Neural progenitor cell (in vitro differentiated cells): ENCODE measurements around the gene ST6GAL2. TPM values are rescaled to one million over a fixed set of nuclear protein-coding genes. Genes with fewer than 3 reads are reported as not detected.

Source experiments
- DNase-seq: peaks from one replicate; pipeline ENCODE4 v3.0.0-alpha.2; 2016; ENCODE audit warnings: low spot score
- H2AFZ ChIP-seq: fragments of 200-600 bp; sonication (generic); replicated peaks from 2 replicates; pipeline ENCODE4 v1.6.1; 2016; ENCODE audit warnings: antibody characterized with exemption
- H3F3A ChIP-seq: fragments of 200-600 bp; sonication (generic); 2 replicates; pipeline ENCODE4 v1.6.1; 2016; ENCODE audit warnings: antibody characterized with exemption, low read depth
- H3K27ac ChIP-seq: fragments of 200-600 bp; sonication (generic); 2 replicates; pipeline ENCODE4 v1.5.1; 2016; ENCODE audit warnings: mild to moderate bottlenecking
- H3K27me3 ChIP-seq: fragments of 200-600 bp; sonication (generic); 2 replicates; pipeline ENCODE4 v1.6.1; 2016; ENCODE audit warnings: mild to moderate bottlenecking, moderate library complexity
- H3K36me3 ChIP-seq: fragments of 200-600 bp; sonication (generic); 2 replicates; pipeline ENCODE4 v1.5.1; 2016
- H3K4me1 ChIP-seq: fragments of 200-600 bp; sonication (generic); 2 replicates; pipeline ENCODE4 v1.6.1; 2016; ENCODE audit warnings: mixed run types
- H3K4me2 ChIP-seq: fragments of 200-600 bp; sonication (generic); 2 replicates; pipeline ENCODE4 v1.6.1; 2016
- H3K4me3 ChIP-seq: fragments of 200-600 bp; sonication (generic); 2 replicates; pipeline ENCODE4 v1.5.1; 2016
- H3K79me2 ChIP-seq: fragments of 200-600 bp; sonication (generic); 2 replicates; pipeline ENCODE4 v1.6.1; 2016; ENCODE audit warnings: low read depth
- H3K9ac ChIP-seq: fragments of 200-600 bp; sonication (generic); 2 replicates; pipeline ENCODE4 v1.6.1; 2016
- H3K9me3 ChIP-seq: fragments of 200-600 bp; sonication (generic); 2 replicates; pipeline ENCODE4 v1.5.1; 2016; ENCODE audit warnings: low read depth
- H4K20me1 ChIP-seq: fragments of 200-600 bp; sonication (generic); 2 replicates; pipeline ENCODE4 v1.6.1; 2016; ENCODE audit warnings: low read depth
- H3K27ac Mint-ChIP-seq: 3 replicates; pipeline ENCODE4 v1.8.0; 2021; ENCODE audit warnings: mixed read lengths
- H3K27me3 Mint-ChIP-seq: 2 replicates; pipeline ENCODE4 v1.8.0; 2022; ENCODE audit warnings: low read depth, mild to moderate bottlenecking, inconsistent platforms, moderate library complexity, mixed read lengths; ENCODE audit not compliant: insufficient read depth
- H3K36me3 Mint-ChIP-seq: 3 replicates; pipeline ENCODE4 v1.8.0; 2021; ENCODE audit warnings: mixed read lengths
- H3K4me1 Mint-ChIP-seq: 3 replicates; pipeline ENCODE4 v1.8.0; 2021; ENCODE audit warnings: mixed read lengths
- H3K4me3 Mint-ChIP-seq: 3 replicates; pipeline ENCODE4 v1.8.0; 2021; ENCODE audit warnings: mild to moderate bottlenecking, moderate library complexity, mixed read lengths
- H3K9me3 Mint-ChIP-seq: 3 replicates; pipeline ENCODE4 v1.8.0; 2020; ENCODE audit warnings: mixed read lengths
- EZH2 ChIP-seq: fragments of 200-600 bp; sonication (generic); IDR thresholded peaks from 2 replicates; pipeline ENCODE4 v1.6.1; 2017; ENCODE audit warnings: antibody characterized with exemption, mild to moderate bottlenecking, moderate library complexity
- EZH2phosphoT487 ChIP-seq: fragments of 200-600 bp; sonication (generic); IDR thresholded peaks from 2 replicates; pipeline ENCODE4 v1.6.1; 2017; ENCODE audit warnings: antibody characterized with exemption
- total RNA-seq: library from RNA; depleted of rRNA; stranded (reverse); fragments of >200 nt; gene quantifications from 2 replicates; pipeline ENCODE4 v1.2.3, GENCODE V29; 2015; ENCODE audit warnings: low replicate concordance
- TF ChIP-seq, protein P1 (sequence below): fragments of 200-600 bp; sonication (generic); IDR thresholded peaks from 2 replicates; pipeline ENCODE4 v1.5.1; 2017; ENCODE audit warnings: antibody characterized with exemption, mild to moderate bottlenecking

The ST6GAL2 gene
- total RNA-seq, 1 donor from 2014 or later, result 10.1 TPM

- H3K79me2 ChIP-seq, result peaks cover 5% of the 10 kb centered on the region
- Mint-ChIP-seq H3K27ac (no peak overlapping the region), H3K27me3 (no peaks in the 10 kb centered on the region), H3K36me3 (peaks cover 46% of the 10 kb centered on the region), H3K4me1 (peaks cover 1% of the 10 kb centered on the region), H3K9me3 (peaks cover 31% of the 10 kb centered on the region), H3K4me3 (no peak overlapping the region)
- no peak for DNase-seq
- TF ChIP-seq, protein P1, sequence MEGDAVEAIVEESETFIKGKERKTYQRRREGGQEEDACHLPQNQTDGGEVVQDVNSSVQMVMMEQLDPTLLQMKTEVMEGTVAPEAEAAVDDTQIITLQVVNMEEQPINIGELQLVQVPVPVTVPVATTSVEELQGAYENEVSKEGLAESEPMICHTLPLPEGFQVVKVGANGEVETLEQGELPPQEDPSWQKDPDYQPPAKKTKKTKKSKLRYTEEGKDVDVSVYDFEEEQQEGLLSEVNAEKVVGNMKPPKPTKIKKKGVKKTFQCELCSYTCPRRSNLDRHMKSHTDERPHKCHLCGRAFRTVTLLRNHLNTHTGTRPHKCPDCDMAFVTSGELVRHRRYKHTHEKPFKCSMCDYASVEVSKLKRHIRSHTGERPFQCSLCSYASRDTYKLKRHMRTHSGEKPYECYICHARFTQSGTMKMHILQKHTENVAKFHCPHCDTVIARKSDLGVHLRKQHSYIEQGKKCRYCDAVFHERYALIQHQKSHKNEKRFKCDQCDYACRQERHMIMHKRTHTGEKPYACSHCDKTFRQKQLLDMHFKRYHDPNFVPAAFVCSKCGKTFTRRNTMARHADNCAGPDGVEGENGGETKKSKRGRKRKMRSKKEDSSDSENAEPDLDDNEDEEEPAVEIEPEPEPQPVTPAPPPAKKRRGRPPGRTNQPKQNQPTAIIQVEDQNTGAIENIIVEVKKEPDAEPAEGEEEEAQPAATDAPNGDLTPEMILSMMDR, result no peak
- TF ChIP-seq EZH2 (no peak), EZH2phosphoT487 (no peak)
- peaks cover 5% of the 10 kb centered on the region for H4K20me1 ChIP-seq
- no peak overlapping the region for H3K27ac ChIP-seq
- H3K4me3 ChIP-seq, result no peak overlapping the region
- H3F3A ChIP-seq, result no peaks in the 10 kb centered on the region
- no peak overlapping the region for H3K9ac ChIP-seq
- H3K4me2 ChIP-seq, result no peak overlapping the region
- H2AFZ ChIP-seq, result no peak overlapping the region
- H3K9me3 ChIP-seq, result no peaks in the 10 kb centered on the region
- peaks cover 10% of the 10 kb centered on the region for H3K27me3 ChIP-seq
- no peaks in the 10 kb centered on the region for H3K4me1 ChIP-seq
- H3K36me3 ChIP-seq, result no peaks in the 10 kb centered on the region
Measured at GRCh38 chr2:106876699-106877098, 9.3 kb downstream of the ST6GAL2 start.

- peak; percentile 75 for DNase-seq
- no peaks in the 10 kb centered on the region for H3K36me3 ChIP-seq
- peaks cover 57% of the 10 kb centered on the region for H3K4me1 Mint-ChIP-seq
- peaks cover 29% of the 10 kb centered on the region for H3F3A ChIP-seq
- H3K4me2 ChIP-seq, result peak overlapping the region; percentile 66
- peak overlapping the region; percentile 14 for H3K4me3 Mint-ChIP-seq
- peaks cover 11% of the 10 kb centered on the region for H3K9me3 Mint-ChIP-seq
- no peak overlapping the region for H3K9ac ChIP-seq
- H3K36me3 Mint-ChIP-seq, result peaks cover 27% of the 10 kb centered on the region
- peaks cover 55% of the 10 kb centered on the region for H3K27me3 ChIP-seq
- peaks cover 36% of the 10 kb centered on the region for H3K4me1 ChIP-seq
- H2AFZ ChIP-seq, result no peak overlapping the region
- H3K27ac Mint-ChIP-seq, result peak overlapping the region; percentile 80
- TF ChIP-seq EZH2, result no peak
- TF ChIP-seq, protein P1, result peak; percentile 30
- no peak for TF ChIP-seq EZH2phosphoT487
- H3K27me3 Mint-ChIP-seq, result no peaks in the 10 kb centered on the region
- peaks cover 12% of the 10 kb centered on the region for H3K79me2 ChIP-seq
- H3K27ac ChIP-seq, result no peak overlapping the region
- peaks cover 38% of the 10 kb centered on the region for H4K20me1 ChIP-seq
- H3K9me3 ChIP-seq, result no peaks in the 10 kb centered on the region
- no peak overlapping the region for H3K4me3 ChIP-seq
Measured at GRCh38 chr2:106869512-106870275, 16.3 kb downstream of the ST6GAL2 start.

- DNase-seq, result peak; percentile 63
- Histone ChIP-seq H3K79me2 (peaks cover 12% of the 10 kb centered on the region), H3K27me3 (peaks cover 58% of the 10 kb centered on the region), H3F3A (peaks cover 29% of the 10 kb centered on the region), H3K36me3 (no peaks in the 10 kb centered on the region), H3K9me3 (no peaks in the 10 kb centered on the region), H3K9ac (no peak overlapping the region), H3K4me1 (peaks cover 36% of the 10 kb centered on the region), H2AFZ (no peak overlapping the region), H4K20me1 (peaks cover 38% of the 10 kb centered on the region), H3K4me3 (no peak overlapping the region), H3K27ac (no peak overlapping the region), H3K4me2 (peak overlapping the region; percentile 66)
- no peak for TF ChIP-seq EZH2phosphoT487
- TF ChIP-seq, protein P1, result peak; percentile 72
- Mint-ChIP-seq H3K27ac (peak overlapping the region; percentile 80), H3K27me3 (no peaks in the 10 kb centered on the region), H3K36me3 (peaks cover 25% of the 10 kb centered on the region), H3K9me3 (peaks cover 7% of the 10 kb centered on the region), H3K4me1 (peaks cover 61% of the 10 kb centered on the region), H3K4me3 (peak overlapping the region; percentile 7)
Measured at GRCh38 chr2:106868275-106868674, 17.7 kb downstream of the ST6GAL2 start.
